Gastroesophageal sphincter (tissue), 4 donors: ENCODE results near the gene IRS2. TPM values are rescaled to one million over a fixed set of nuclear protein-coding genes. Genes with fewer than 3 reads are reported as not detected.

ENCODE experiments used
- ATAC-seq: fragments of 150-250 bp; one replicate; pipeline ENCODE4 v1.9.1; 2016; ENCODE audit warnings: mild to moderate bottlenecking, moderate library complexity
- H3K27ac ChIP-seq, 4 donors: fragments of 200-600 bp; sonication (generic) in 3 of 4; 1 replicate in 3 of 4; 2 replicates in 1 of 4; pipeline ENCODE4 v1.5.1; 2016 to 2019
- H3K27me3 ChIP-seq: fragments of 200-600 bp; sonication (generic); one replicate; pipeline ENCODE4 v1.5.1; 2019
- H3K36me3 ChIP-seq, 2 donors: fragments of 200-600 bp; sonication (generic); one replicate each; pipeline ENCODE4 v1.5.1; 2019; ENCODE audit warnings: control low read depth in 1 of 2
- H3K4me1 ChIP-seq, 3 donors: fragments of 200-600 bp; sonication (generic); 1 replicate in 2 of 3; 2 replicates in 1 of 3; pipeline ENCODE4 v1.5.1; 2016 to 2019; ENCODE audit warnings: control low read depth in 2 of 3
- H3K4me3 ChIP-seq, 2 donors: fragments of 200-600 bp; sonication (generic); one replicate each; pipeline ENCODE4 v1.5.1; 2019; ENCODE audit warnings: mild to moderate bottlenecking in 1 of 2, moderate library complexity in 1 of 2
- H3K9me3 ChIP-seq, 3 donors: fragments of 200-600 bp; sonication (generic); one replicate each; pipeline ENCODE4 v1.5.1; 2017 to 2019; ENCODE audit warnings: control low read depth in 2 of 3
- EP300 ChIP-seq: sonication (generic); formaldehyde crosslinking; IDR thresholded peaks from one replicate; pipeline ENCODE4 v1.6.1; 2017; ENCODE audit warnings: antibody characterized with exemption, mild to moderate bottlenecking
- POLR2A ChIP-seq, 2 donors: fragments of 450-650 bp; IDR thresholded peaks; one replicate each; pipeline ENCODE4 v1.6.1; 2017; ENCODE audit warnings: antibody characterized with exemption in 2 of 2, mild to moderate bottlenecking in 2 of 2, moderate library complexity in 1 of 2
- POLR2AphosphoS5 ChIP-seq: sonication (generic); formaldehyde crosslinking; IDR thresholded peaks from one replicate; pipeline ENCODE4 v1.6.1; 2017; ENCODE audit warnings: antibody characterized with exemption
- WGBS, 2 donors: methylation state at CpG; one replicate each; pipeline ENCODE4 v1.1.5; 2018; ENCODE audit warnings: low coverage in 1 of 2; 5-methylcytosine and 5-hydroxymethylcytosine counted together
- total RNA-seq, 4 donors: library from RNA; depleted of rRNA; stranded (reverse); fragments of >200 nt; gene quantifications; one replicate each; pipeline ENCODE4 v1.1.0, GENCODE V29; 2016
- TF ChIP-seq, protein P1 (sequence below), 4 experiments: fragments of 200-600 bp in 2 of 4; fragments of 450-650 bp in 2 of 4; sonication (generic) in 1 of 4; IDR thresholded peaks; one replicate each; pipeline ENCODE4 v1.5.1; 2017 to 2019; ENCODE audit warnings: antibody characterized with exemption in 4 of 4, mild to moderate bottlenecking in 2 of 4, moderate library complexity in 2 of 4

Gene IRS2
- total RNA-seq, 4 donors from 2014 or later = 29.8 to 69.3 (median 49.4) TPM

DNA sequence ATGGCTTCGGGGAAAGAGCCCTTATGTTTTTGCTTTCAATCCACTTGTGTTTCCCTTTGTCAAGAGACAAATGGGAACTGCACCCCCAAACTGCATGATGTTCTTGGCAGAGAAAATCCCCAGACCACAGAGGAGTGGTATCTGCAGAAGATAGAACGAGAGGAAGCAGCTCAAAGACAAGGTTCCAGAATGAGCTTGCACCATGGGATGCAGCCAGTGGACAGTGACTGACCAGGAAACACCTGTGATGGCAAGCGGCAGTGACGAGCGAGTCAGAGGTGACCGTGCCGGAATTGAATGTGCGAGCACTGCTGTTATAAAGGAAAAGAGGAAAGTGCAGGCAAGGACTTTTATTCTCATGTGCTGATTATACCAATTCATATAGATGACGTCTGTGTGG, 46.3 kb downstream of the IRS2 start:
- Histone ChIP-seq H3K27ac (no peak overlapping the region), H3K9me3 (no peaks in the 10 kb centered on the region), H3K27me3 (no peaks in the 10 kb centered on the region), H3K36me3 (no peaks in the 10 kb centered on the region), H3K4me1 (peaks cover 0 to 18% (median 3%) of the 10 kb centered on the region in 3 donors), H3K4me3 (no peak overlapping the region)
- WGBS, 2 donors = 55 to 80% methylated on average over 8 of the region's 9 CpGs
- no peak for TF ChIP-seq POLR2A (IDR thresholded peaks at IDR 0.05)
- no peak for TF ChIP-seq POLR2AphosphoS5
- TF ChIP-seq EP300 = no peak
- TF ChIP-seq, protein P1, sequence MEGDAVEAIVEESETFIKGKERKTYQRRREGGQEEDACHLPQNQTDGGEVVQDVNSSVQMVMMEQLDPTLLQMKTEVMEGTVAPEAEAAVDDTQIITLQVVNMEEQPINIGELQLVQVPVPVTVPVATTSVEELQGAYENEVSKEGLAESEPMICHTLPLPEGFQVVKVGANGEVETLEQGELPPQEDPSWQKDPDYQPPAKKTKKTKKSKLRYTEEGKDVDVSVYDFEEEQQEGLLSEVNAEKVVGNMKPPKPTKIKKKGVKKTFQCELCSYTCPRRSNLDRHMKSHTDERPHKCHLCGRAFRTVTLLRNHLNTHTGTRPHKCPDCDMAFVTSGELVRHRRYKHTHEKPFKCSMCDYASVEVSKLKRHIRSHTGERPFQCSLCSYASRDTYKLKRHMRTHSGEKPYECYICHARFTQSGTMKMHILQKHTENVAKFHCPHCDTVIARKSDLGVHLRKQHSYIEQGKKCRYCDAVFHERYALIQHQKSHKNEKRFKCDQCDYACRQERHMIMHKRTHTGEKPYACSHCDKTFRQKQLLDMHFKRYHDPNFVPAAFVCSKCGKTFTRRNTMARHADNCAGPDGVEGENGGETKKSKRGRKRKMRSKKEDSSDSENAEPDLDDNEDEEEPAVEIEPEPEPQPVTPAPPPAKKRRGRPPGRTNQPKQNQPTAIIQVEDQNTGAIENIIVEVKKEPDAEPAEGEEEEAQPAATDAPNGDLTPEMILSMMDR (IDR thresholded peaks at IDR 0.05) = no peak
- ATAC-seq = peak; percentile 26

DNA sequence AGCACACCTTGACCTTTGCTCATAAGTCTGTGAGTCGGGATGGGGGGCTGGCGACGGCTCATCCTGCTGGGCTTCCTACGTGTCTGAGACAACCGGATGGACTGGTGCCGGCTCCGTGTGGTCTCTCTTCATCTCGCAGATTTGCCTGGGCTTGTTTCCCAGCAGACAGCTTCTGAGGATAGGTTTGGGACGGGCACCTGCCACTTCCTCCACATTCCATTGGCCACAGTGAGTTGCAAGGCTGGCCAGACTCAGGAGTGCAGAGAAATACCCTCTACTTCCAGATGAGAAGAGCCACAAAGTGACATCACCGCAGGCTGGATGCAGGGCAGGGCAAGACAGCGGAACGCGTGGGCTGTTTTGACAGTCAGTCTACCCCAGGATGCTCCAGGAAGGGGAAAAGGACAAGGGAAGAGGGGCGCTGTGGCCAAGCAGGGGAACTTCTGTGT, 48.1 kb downstream of the IRS2 start:
- no peaks in the 10 kb centered on the region for H3K9me3 ChIP-seq
- no peak for ATAC-seq
- H3K27ac ChIP-seq = no peak overlapping the region
- H3K4me1 ChIP-seq = peaks cover 0 to under 1% (median 0%) of the 10 kb centered on the region in 3 donors
- WGBS, 2 donors = 72 to 95% methylated on average over 6 to 8 of the region's 14 CpGs
- no peaks in the 10 kb centered on the region for H3K36me3 ChIP-seq
- TF ChIP-seq POLR2AphosphoS5 (no peak), POLR2A (IDR thresholded peaks at IDR 0.05) (no peak), EP300 (no peak)
- TF ChIP-seq, protein P1 (IDR thresholded peaks at IDR 0.05) = no peak
- H3K4me3 ChIP-seq = no peak overlapping the region
- no peaks in the 10 kb centered on the region for H3K27me3 ChIP-seq

DNA sequence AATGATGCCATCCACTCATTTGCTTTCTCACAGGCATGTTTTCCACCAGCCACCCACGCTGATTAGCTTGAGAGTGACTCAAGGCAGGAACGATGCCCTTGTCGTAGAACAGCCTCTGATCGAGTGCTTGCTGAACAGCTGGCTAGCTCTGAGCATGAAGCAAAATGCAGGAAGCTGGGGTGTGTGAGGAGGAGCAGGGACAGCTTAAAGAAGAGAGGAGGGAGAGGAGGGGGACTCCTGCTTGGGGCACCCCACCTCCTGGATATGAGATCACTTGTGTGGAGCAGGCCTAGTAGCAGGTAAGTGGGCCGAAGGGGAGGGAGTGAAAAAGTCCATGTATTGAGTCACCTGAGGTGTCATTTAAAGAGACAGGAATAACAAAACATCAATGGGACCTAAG, 48.8 kb downstream of the IRS2 start:
- TF ChIP-seq POLR2A (IDR thresholded peaks at IDR 0.05) (no peak), EP300 (no peak), POLR2AphosphoS5 (no peak)
- TF ChIP-seq, protein P1 (IDR thresholded peaks at IDR 0.05) = no peak
- H3K4me1 ChIP-seq = no peaks in the 10 kb centered on the region
- H3K4me3 ChIP-seq = no peak overlapping the region
- WGBS, 2 donors = 60 to 75% methylated on average over 1 of the region's 5 CpGs
- H3K27me3 ChIP-seq = no peaks in the 10 kb centered on the region
- no peaks in the 10 kb centered on the region for H3K36me3 ChIP-seq
- no peak for ATAC-seq
- no peak overlapping the region for H3K27ac ChIP-seq
- H3K9me3 ChIP-seq = no peaks in the 10 kb centered on the region

DNA sequence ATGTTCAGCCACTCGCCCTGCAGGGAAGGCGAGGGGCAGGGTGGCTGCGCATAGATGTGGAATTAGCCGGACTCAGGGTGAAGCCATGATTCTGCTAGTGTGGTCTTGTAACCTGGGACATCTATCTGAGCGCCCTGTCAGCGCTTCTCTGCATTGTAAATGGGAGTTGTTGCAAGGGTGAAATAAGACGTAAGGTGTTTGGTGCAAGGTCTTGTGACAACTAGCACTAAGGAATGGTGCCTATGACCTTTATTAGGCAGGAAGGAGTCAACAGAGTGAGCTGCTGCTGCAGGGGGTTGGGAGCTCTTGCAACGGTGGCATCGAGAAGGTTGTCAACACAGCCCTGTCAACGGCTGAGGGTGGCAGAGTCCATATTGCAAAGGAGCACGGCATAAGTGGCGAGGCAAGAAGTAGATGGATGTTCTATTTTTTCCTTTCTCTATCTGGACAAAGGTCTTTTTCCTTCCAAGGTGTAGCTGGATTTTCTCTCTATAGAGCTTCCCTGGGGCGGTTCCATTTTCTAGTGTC, 49.3 kb downstream of the IRS2 start:
- no peak for TF ChIP-seq EP300
- no peak for TF ChIP-seq POLR2A (IDR thresholded peaks at IDR 0.05)
- TF ChIP-seq, protein P1 (IDR thresholded peaks at IDR 0.05) = no peak
- no peak for TF ChIP-seq POLR2AphosphoS5
- ATAC-seq = no peak
- Histone ChIP-seq H3K27me3 (no peaks in the 10 kb centered on the region), H3K9me3 (no peaks in the 10 kb centered on the region), H3K4me1 (no peaks in the 10 kb centered on the region), H3K36me3 (no peaks in the 10 kb centered on the region), H3K27ac (no peak overlapping the region), H3K4me3 (no peak overlapping the region)
- 87 to 90% methylated on average over 9 to 12 of the region's 13 CpGs for WGBS, 2 donors

DNA sequence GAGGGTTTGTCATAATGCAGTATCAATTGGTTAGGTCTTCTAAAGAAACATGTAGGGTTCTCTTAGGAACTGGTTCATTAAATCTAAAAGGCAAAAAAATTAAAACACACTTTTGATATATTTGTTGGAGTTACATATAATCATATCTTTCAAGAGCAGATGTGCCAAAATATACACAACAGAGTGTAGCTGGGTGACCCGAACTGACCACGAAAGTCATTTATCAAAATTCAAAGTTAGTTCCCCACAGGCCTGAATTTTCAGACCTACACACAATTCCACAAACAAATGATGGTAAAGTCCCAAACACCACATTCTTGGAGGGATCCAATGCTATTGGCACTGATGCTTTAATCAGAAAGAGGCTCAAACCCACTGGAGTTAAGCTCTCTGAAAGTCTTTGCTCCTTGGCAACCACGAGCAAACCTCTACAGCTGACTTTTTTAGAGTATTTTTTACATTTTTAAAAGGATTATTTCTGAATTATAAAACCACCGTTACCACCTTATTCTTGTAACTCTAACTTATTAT, 50.9 kb downstream of the IRS2 start:
- WGBS, 2 donors = 72 to 75% methylated on average over 4 of the region's 4 CpGs
- Histone ChIP-seq H3K9me3 (no peaks in the 10 kb centered on the region), H3K4me1 (no peaks in the 10 kb centered on the region), H3K27ac (no peak overlapping the region), H3K36me3 (no peaks in the 10 kb centered on the region), H3K27me3 (no peaks in the 10 kb centered on the region), H3K4me3 (no peak overlapping the region)
- no peak for ATAC-seq
- TF ChIP-seq POLR2AphosphoS5 (no peak), POLR2A (IDR thresholded peaks at IDR 0.05) (no peak), EP300 (no peak)
- TF ChIP-seq, protein P1 (IDR thresholded peaks at IDR 0.05) = no peak
